Trophoblast cell (in vitro differentiated cells and primary cell): ENCODE results near the gene PSORS1C1.

Source experiments
- DNase-seq, 2 donors: peaks; one replicate each; pipeline ENCODE4 v3.0.0-alpha.2; 2016
- H2AFZ ChIP-seq: 2 replicates; pipeline ENCODE4 v1.6.1; 2013; ENCODE audit warnings: low read length, moderate library complexity, mild to moderate bottlenecking; ENCODE audit not compliant: insufficient read depth, poor library complexity
- H2AK5ac ChIP-seq: 2 replicates; pipeline ENCODE4 v1.6.1; 2013; ENCODE audit warnings: mild to moderate bottlenecking, low read length
- H2BK120ac ChIP-seq: 2 replicates; pipeline ENCODE4 v1.6.1; 2013; ENCODE audit warnings: low read length, mild to moderate bottlenecking, moderate library complexity; ENCODE audit not compliant: insufficient read depth, poor library complexity
- H2BK12ac ChIP-seq: 2 replicates; pipeline ENCODE4 v1.6.1; 2013; ENCODE audit warnings: mild to moderate bottlenecking, low read length, moderate library complexity
- H2BK5ac ChIP-seq: 2 replicates; pipeline ENCODE4 v1.6.1; 2013; ENCODE audit warnings: low read length, low read depth, moderate library complexity, mild to moderate bottlenecking; ENCODE audit not compliant: poor library complexity
- H3K14ac ChIP-seq: 2 replicates; pipeline ENCODE4 v1.6.1; 2013; ENCODE audit warnings: mild to moderate bottlenecking, low read length
- H3K18ac ChIP-seq: 2 replicates; pipeline ENCODE4 v1.6.1; 2013; ENCODE audit warnings: mild to moderate bottlenecking, low read length
- H3K23ac ChIP-seq: 2 replicates; pipeline ENCODE4 v1.6.1; 2013; ENCODE audit warnings: low read length
- H3K27ac ChIP-seq: 2 replicates; pipeline ENCODE4 v1.5.1; 2013; ENCODE audit warnings: low read depth, mild to moderate bottlenecking, inconsistent platforms, low read length, moderate library complexity
- H3K27me3 ChIP-seq: 2 replicates; pipeline ENCODE4 v1.6.1; 2013; ENCODE audit warnings: inconsistent platforms, mild to moderate bottlenecking, low read length, moderate library complexity; ENCODE audit not compliant: insufficient read depth
- H3K36me3 ChIP-seq, 2 experiments: 1 replicate in 1 of 2; 2 replicates in 1 of 2; pipeline ENCODE4 v1.6.1; 2013; ENCODE audit warnings: low read length in 2 of 2, mild to moderate bottlenecking in 2 of 2, moderate library complexity in 1 of 2; ENCODE audit not compliant: insufficient read depth in 2 of 2, control insufficient read depth in 1 of 2
- H3K4ac ChIP-seq: 2 replicates; pipeline ENCODE4 v1.6.1; 2013; ENCODE audit warnings: low read depth, mild to moderate bottlenecking, low read length, moderate library complexity
- H3K4me1 ChIP-seq, 2 experiments: 1 replicate in 1 of 2; 2 replicates in 1 of 2; pipeline ENCODE4 v1.6.1; 2013; ENCODE audit warnings: low read length in 2 of 2, mild to moderate bottlenecking in 2 of 2, moderate library complexity in 1 of 2; ENCODE audit not compliant: insufficient read depth in 2 of 2, control insufficient read depth in 1 of 2
- H3K4me2 ChIP-seq: 2 replicates; pipeline ENCODE4 v1.6.1; 2013; ENCODE audit warnings: inconsistent platforms, mild to moderate bottlenecking, low read length, moderate library complexity
- H3K4me3 ChIP-seq: 2 replicates; pipeline ENCODE4 v1.5.1; 2013; ENCODE audit warnings: mild to moderate bottlenecking, low read depth, low read length, inconsistent platforms
- H3K79me1 ChIP-seq: one replicate; pipeline ENCODE4 v1.6.1; 2013; ENCODE audit warnings: low read length
- H3K79me2 ChIP-seq: 2 replicates; pipeline ENCODE4 v1.6.1; 2013; ENCODE audit warnings: low read length, mild to moderate bottlenecking; ENCODE audit not compliant: control insufficient read depth, insufficient read depth, poor library complexity
- H3K9ac ChIP-seq: 2 replicates; pipeline ENCODE4 v1.6.1; 2013; ENCODE audit warnings: mild to moderate bottlenecking, low read length
- H3K9me3 ChIP-seq: 2 replicates; pipeline ENCODE4 v1.6.1; 2013; ENCODE audit warnings: low read depth, mild to moderate bottlenecking, control low read depth, inconsistent platforms, low read length; ENCODE audit not compliant: insufficient read depth
- H4K12ac ChIP-seq: 2 replicates; pipeline ENCODE4 v1.6.1; 2013; ENCODE audit warnings: low read depth, mild to moderate bottlenecking, low read length, moderate library complexity
- H4K8ac ChIP-seq: 2 replicates; pipeline ENCODE4 v1.6.1; 2013; ENCODE audit warnings: low read depth, mild to moderate bottlenecking, low read length, moderate library complexity
- H4K91ac ChIP-seq: one replicate; pipeline ENCODE4 v1.6.1; 2013; ENCODE audit warnings: low read depth, mild to moderate bottlenecking, low read length, moderate library complexity
- WGBS: extraction: QIAGEN DNeasy Blood & Tissue Kit; methylation state at CpG from one replicate; pipeline ENCODE4 v1.1.7; 2013; ENCODE audit warnings: missing lambda C conversion rate; ENCODE audit not compliant: insufficient read length, insufficient coverage; ENCODE audit errors: extremely low coverage; 5-methylcytosine and 5-hydroxymethylcytosine counted together

Gene PSORS1C1

DNA sequence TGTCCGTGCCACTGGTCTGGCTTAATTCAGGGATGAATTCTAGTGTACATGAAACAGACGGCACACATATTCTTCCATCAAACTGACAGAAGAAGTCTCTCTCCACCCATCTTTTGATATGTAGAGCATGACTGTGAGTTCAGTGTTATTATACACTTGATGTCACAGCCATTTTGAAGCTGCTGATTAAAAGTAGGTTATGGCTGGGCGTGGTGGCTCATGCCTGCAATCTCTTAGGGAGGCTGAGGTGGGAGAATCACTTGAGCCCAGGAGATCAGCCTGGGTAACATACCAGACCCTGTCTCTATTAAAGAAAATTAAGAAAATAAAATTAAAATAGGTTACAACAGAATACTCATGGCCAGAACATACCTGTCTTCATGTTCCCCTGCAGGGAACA, 22.9 kb upstream of the PSORS1C1 start:
- Histone ChIP-seq H3K9me3 (no peaks in the 10 kb centered on the region), H3K27me3 (no peaks in the 10 kb centered on the region), H2BK5ac (no peak overlapping the region), H2AK5ac (no peak overlapping the region), H3K4ac (no peak overlapping the region), H3K79me1 (no peaks in the 10 kb centered on the region), H4K91ac (no peak overlapping the region), H3K4me3 (no peak overlapping the region), H4K12ac (no peak overlapping the region), H3K9ac (no peak overlapping the region), H3K4me1 (peaks cover 0 to 4% of the 10 kb centered on the region in 2 experiments), H4K8ac (no peak overlapping the region), H3K23ac (no peak overlapping the region), H3K27ac (no peak overlapping the region), H3K4me2 (no peak overlapping the region), H3K79me2 (no peaks in the 10 kb centered on the region), H3K14ac (no peak overlapping the region), H2BK120ac (no peak overlapping the region), H2AFZ (no peak overlapping the region), H2BK12ac (no peak overlapping the region), H3K36me3 (no peaks in the 10 kb centered on the region), H3K18ac (no peak overlapping the region)
- DNase-seq, result no peak
- WGBS, result no CpG with 5 or more reads among the region's 3 CpGs

DNA sequence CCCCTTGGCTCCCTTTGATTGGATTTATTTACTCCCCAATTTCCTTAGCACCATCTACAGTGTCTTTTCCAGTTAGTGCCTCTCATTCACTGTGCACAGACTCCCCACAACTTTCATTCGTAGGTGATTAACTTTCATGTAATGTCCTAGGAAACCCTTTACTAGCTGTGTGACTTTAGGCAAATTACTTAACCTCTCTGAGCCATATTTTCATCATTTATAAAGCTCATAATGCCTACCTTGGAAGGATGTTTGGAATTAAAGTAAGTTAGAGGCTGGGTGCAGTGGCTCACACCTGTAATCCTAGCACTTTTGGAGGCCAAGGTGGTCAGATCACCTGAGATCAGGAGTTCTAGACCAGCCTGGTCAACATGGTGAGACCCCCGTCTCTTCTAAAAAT, 22.4 kb upstream of the PSORS1C1 start:
- Histone ChIP-seq H3K4me2 (no peak overlapping the region), H4K91ac (no peak overlapping the region), H3K79me2 (no peaks in the 10 kb centered on the region), H2AFZ (no peak overlapping the region), H4K8ac (no peak overlapping the region), H2BK120ac (no peak overlapping the region), H3K14ac (no peak overlapping the region), H2BK5ac (no peak overlapping the region), H3K4ac (no peak overlapping the region), H2AK5ac (no peak overlapping the region), H3K27me3 (no peaks in the 10 kb centered on the region), H3K36me3 (no peaks in the 10 kb centered on the region), H3K9ac (no peak overlapping the region), H4K12ac (no peak overlapping the region), H3K18ac (no peak overlapping the region), H3K79me1 (no peaks in the 10 kb centered on the region), H3K4me3 (no peak overlapping the region), H3K27ac (no peak overlapping the region), H2BK12ac (no peak overlapping the region), H3K9me3 (no peaks in the 10 kb centered on the region), H3K23ac (no peak overlapping the region), H3K4me1 (no peaks in the 10 kb centered on the region)
- no CpG with 5 or more reads among the region's 2 CpGs for WGBS
- DNase-seq, result no peak

DNA sequence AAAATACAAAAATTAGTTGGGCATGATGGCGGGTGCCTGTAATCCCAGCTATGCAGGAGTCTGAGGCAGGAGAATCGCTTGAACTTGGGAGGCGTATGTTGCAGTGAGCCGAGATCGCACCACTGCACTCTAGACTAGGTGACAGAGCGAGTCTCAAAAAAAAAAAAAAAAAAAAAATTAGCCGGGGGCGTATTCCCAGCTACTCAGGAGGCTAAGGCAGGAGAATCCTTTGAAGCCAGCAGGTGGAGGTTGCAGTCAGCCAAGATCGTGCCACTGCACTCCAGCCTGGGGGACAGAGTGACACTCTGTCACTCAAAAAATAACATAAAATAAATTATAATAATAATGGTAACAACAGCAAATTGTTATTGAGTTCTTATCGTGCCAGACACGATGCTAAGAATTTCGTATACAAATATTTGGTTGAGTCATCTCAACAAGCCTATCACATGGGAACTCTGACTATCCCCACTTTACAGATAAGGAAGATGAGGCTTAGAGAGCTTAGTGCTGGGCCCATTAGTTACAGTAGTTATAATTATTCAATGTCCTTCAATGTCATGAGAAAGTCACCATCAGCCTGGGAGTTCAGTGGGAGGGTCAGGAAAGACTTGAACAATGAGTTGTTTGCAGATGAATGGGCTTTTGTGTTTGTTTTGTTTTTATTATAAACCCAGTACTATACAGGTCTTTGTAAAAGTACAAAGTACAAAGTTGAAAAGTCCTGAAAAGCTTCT, 21.7 kb upstream of the PSORS1C1 start:
- WGBS, result no CpG with 5 or more reads among the region's 12 CpGs

DNA sequence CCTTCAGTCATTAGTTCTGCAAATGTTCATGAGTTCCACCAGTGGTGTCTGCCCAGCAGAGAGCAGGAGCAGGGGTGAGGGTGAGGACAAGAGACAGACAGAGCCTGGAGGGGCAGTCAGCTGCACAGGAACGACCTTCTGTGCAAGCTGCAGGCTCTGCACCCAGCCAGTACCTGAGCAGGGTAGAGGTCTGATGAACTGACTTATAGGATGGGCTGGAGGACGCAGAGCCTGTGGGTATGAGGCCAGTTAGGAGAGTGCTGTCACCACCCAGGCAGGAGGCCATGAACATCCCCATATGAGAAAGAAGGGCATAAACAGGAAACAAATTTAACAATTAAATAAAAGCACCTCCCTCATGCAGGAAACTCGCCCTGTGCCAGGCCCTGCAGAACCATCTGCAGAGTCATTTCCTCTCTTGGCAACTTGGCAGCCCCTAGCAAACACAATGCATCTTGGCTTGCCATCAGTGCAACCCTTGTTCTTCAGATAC, 20.2 kb upstream of the PSORS1C1 start:
- H2BK12ac ChIP-seq, result no peak overlapping the region
- H3K36me3 ChIP-seq, result no peaks in the 10 kb centered on the region
- no peaks in the 10 kb centered on the region for H3K79me2 ChIP-seq
- H2AK5ac ChIP-seq, result no peak overlapping the region
- H3K4ac ChIP-seq, result no peak overlapping the region
- H3K14ac ChIP-seq, result no peak overlapping the region
- no peak overlapping the region for H3K4me2 ChIP-seq
- no peak overlapping the region for H4K91ac ChIP-seq
- no peaks in the 10 kb centered on the region for H3K79me1 ChIP-seq
- no peak overlapping the region for H3K18ac ChIP-seq
- no peak overlapping the region for H2BK120ac ChIP-seq
- no CpG with 5 or more reads among the region's 3 CpGs for WGBS
- no peak overlapping the region for H4K8ac ChIP-seq
- H2BK5ac ChIP-seq, result no peak overlapping the region
- no peak overlapping the region for H3K4me3 ChIP-seq
- H3K9ac ChIP-seq, result no peak overlapping the region
- H3K27me3 ChIP-seq, result no peaks in the 10 kb centered on the region
- H3K4me1 ChIP-seq, result no peaks in the 10 kb centered on the region
- DNase-seq, result no peak
- H4K12ac ChIP-seq, result no peak overlapping the region
- H3K23ac ChIP-seq, result no peak overlapping the region
- H3K27ac ChIP-seq, result no peak overlapping the region
- H2AFZ ChIP-seq, result peak overlapping the region; percentile 37
- H3K9me3 ChIP-seq, result no peaks in the 10 kb centered on the region

More for the DNA sequence above, 21.7 kb upstream of the PSORS1C1 start:
- H3K4me2 ChIP-seq, result no peak overlapping the region
- peak; percentile 49 to 77 for DNase-seq
- no peak overlapping the region for H4K91ac ChIP-seq
- no peak overlapping the region for H3K4me3 ChIP-seq
- H2BK120ac ChIP-seq, result no peak overlapping the region
- H3K27ac ChIP-seq, result no peak overlapping the region
- H3K79me2 ChIP-seq, result no peaks in the 10 kb centered on the region
- H4K8ac ChIP-seq, result no peak overlapping the region
- H3K4ac ChIP-seq, result no peak overlapping the region
- no peak overlapping the region for H2BK5ac ChIP-seq
- H3K9ac ChIP-seq, result no peak overlapping the region
- H2AFZ ChIP-seq, result no peak overlapping the region
- no peak overlapping the region for H3K18ac ChIP-seq
- no peak overlapping the region for H4K12ac ChIP-seq
- no peaks in the 10 kb centered on the region for H3K4me1 ChIP-seq
- H3K27me3 ChIP-seq, result no peaks in the 10 kb centered on the region
- no peaks in the 10 kb centered on the region for H3K36me3 ChIP-seq
- no peak overlapping the region for H2AK5ac ChIP-seq
- H3K14ac ChIP-seq, result no peak overlapping the region
- H2BK12ac ChIP-seq, result no peak overlapping the region
- no peaks in the 10 kb centered on the region for H3K9me3 ChIP-seq
- no peaks in the 10 kb centered on the region for H3K79me1 ChIP-seq
- no peak overlapping the region for H3K23ac ChIP-seq
